ENCODE results near the gene NKX2-1. TPM values are rescaled to one million over a fixed set of nuclear protein-coding genes. Genes with fewer than 3 reads are reported as not detected.
"Not testable (repeated sequence)": the region's sequence is repeated elsewhere in the genome, so short reads cannot be mapped to it uniquely, and the experiment has no call there.

The NKX2-1 gene
- total RNA-seq, 1 donor from 2014 or later = not detected

DNA sequence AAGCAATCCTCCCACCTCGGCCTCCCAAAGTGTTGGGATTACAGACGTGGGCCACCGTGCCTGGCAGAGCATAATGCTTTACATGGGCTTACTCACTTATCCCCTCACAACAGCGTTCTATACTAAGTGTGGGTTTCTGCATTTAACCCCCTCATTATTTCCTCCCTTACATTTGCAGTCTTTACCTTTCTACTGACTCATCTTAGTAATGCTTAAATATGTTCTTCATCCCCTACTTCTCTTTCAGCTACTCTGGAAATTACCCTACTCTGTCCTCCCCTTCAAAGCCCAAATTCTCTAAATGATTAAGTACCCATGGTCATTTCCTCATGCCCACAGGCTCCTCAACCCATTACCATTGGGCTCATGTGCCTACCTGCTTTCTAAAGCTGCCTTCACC, 40.7 kb downstream of the NKX2-1 start:
- no peaks in the 10 kb centered on the region for H3K4me1 Mint-ChIP-seq (ENCODE audit: low read depth)
- no peak for DNase-seq (ENCODE audit: low spot score)
- H3K27me3 Mint-ChIP-seq (ENCODE audit: insufficient read depth) = peaks cover 4% of the 10 kb centered on the region
- no peaks in the 10 kb centered on the region for H3K9me3 Mint-ChIP-seq
- H3K4me3 Mint-ChIP-seq = no peak overlapping the region
- no peak overlapping the region for H3K27ac Mint-ChIP-seq
- no peaks in the 10 kb centered on the region for H3K36me3 Mint-ChIP-seq (ENCODE audit: low read depth)
- intact Hi-C loops (cut with micrococcal nuclease) = no loop called here

DNA sequence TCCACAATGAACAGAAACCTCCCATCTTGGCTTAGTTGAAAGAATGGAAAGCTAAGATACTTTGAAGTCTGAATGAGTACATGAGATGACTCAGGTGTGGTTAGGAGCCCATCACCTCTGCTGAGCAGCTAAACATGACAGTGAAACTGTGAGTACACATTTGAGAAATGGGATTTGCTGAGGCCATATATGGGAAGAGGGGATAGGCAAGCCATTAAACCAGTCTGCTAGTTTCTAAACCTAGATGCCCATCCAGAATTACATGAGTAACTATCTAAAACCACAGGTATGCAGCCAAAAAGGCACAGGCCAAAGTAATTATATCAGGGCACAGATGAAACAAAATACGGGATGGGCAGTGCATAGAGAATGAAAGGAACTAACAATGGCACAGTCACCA, 41.2 kb downstream of the NKX2-1 start:
- H3K27me3 Mint-ChIP-seq (ENCODE audit: insufficient read depth) = peaks cover 4% of the 10 kb centered on the region
- H3K36me3 Mint-ChIP-seq (ENCODE audit: low read depth) = no peaks in the 10 kb centered on the region
- no peaks in the 10 kb centered on the region for H3K4me1 Mint-ChIP-seq (ENCODE audit: low read depth)
- no peak overlapping the region for H3K4me3 Mint-ChIP-seq
- DNase-seq (ENCODE audit: low spot score) = no peak
- H3K27ac Mint-ChIP-seq = no peak overlapping the region
- no peaks in the 10 kb centered on the region for H3K9me3 Mint-ChIP-seq
- intact Hi-C loops (cut with micrococcal nuclease) = no loop called here

GRCh38 chr14:36477266-36477665, 42.8 kb downstream of the NKX2-1 start:
- H3K36me3 Mint-ChIP-seq (ENCODE audit: low read depth) = no peaks in the 10 kb centered on the region
- no peak for DNase-seq (ENCODE audit: low spot score)
- no peak overlapping the region for H3K27ac Mint-ChIP-seq
- H3K4me3 Mint-ChIP-seq = no peak overlapping the region
- no peaks in the 10 kb centered on the region for H3K4me1 Mint-ChIP-seq (ENCODE audit: low read depth)
- peaks cover 5% of the 10 kb centered on the region for H3K27me3 Mint-ChIP-seq (ENCODE audit: insufficient read depth)
- H3K9me3 Mint-ChIP-seq = no peaks in the 10 kb centered on the region
- intact Hi-C loops (cut with micrococcal nuclease) = no loop called here

- H3K36me3 Mint-ChIP-seq (ENCODE audit: low read depth); intact Hi-C loops (cut with micrococcal nuclease); H3K4me1 Mint-ChIP-seq (ENCODE audit: low read depth); H3K27ac Mint-ChIP-seq; H3K4me3 Mint-ChIP-seq; H3K9me3 Mint-ChIP-seq; H3K27me3 Mint-ChIP-seq (ENCODE audit: insufficient read depth); DNase-seq (ENCODE audit: low spot score): not testable (repeated sequence)
These were observed 44.0 kb downstream of the NKX2-1 start for GRCh38 chr14:36476061-36476460.

- Mint-ChIP-seq H3K27me3 (ENCODE audit: insufficient read depth) (peaks cover 2% of the 10 kb centered on the region), H3K9me3 (no peaks in the 10 kb centered on the region), H3K4me1 (ENCODE audit: low read depth) (no peaks in the 10 kb centered on the region), H3K4me3 (no peak overlapping the region), H3K36me3 (ENCODE audit: low read depth) (no peaks in the 10 kb centered on the region), H3K27ac (no peak overlapping the region)
- intact Hi-C loops (cut with micrococcal nuclease) = no loop called here
- no peak for DNase-seq (ENCODE audit: low spot score)
These were observed 45.4 kb downstream of the NKX2-1 start for GRCh38 chr14:36474593-36474992.

- H3K4me3 Mint-ChIP-seq = no peak overlapping the region
- intact Hi-C loops (cut with micrococcal nuclease) = no loop called here
- no peaks in the 10 kb centered on the region for H3K9me3 Mint-ChIP-seq
- DNase-seq (ENCODE audit: low spot score) = no peak
- no peak overlapping the region for H3K27ac Mint-ChIP-seq
- H3K36me3 Mint-ChIP-seq (ENCODE audit: low read depth) = no peaks in the 10 kb centered on the region
- H3K4me1 Mint-ChIP-seq (ENCODE audit: low read depth) = no peaks in the 10 kb centered on the region
- H3K27me3 Mint-ChIP-seq (ENCODE audit: insufficient read depth) = peaks cover 2% of the 10 kb centered on the region
These were observed 48.6 kb downstream of the NKX2-1 start for GRCh38 chr14:36471431-36471830.

GRCh38 chr14:36467332-36467731, 52.7 kb downstream of the NKX2-1 start:
- Mint-ChIP-seq H3K36me3 (ENCODE audit: low read depth) (no peaks in the 10 kb centered on the region), H3K27ac (no peak overlapping the region), H3K4me3 (no peak overlapping the region), H3K4me1 (ENCODE audit: low read depth) (no peaks in the 10 kb centered on the region), H3K27me3 (ENCODE audit: insufficient read depth) (peaks cover 2% of the 10 kb centered on the region), H3K9me3 (no peaks in the 10 kb centered on the region)
- intact Hi-C loops (cut with micrococcal nuclease) = no loop called here
- no peak for DNase-seq (ENCODE audit: low spot score)

Other genes starting within 250 kb of the NKX2-1 start
- gene MBIP, start 199.6 kb downstream of the NKX2-1 start, total RNA-seq = 29.4 and 33.4 TPM in 2 replicates
- gene NKX2-8, start 62.4 kb upstream of the NKX2-1 start, total RNA-seq = not detected in 2 replicates
- not detected in 2 replicates for gene PAX9, start 141.6 kb upstream of the NKX2-1 start, total RNA-seq

Measured in activated T-helper 1 cell treated with anti-CD3 and anti-CD28 coated beads, Interleukin-12 subunit alpha, Interleukin-12 subunit beta, Interleukin-2, Interleukin-4 antibody, amounts not matched to agents 30 ng/mL and 10 ng/mL and 1 ng/mL, durations not matched to agents 14 hours and 24 hours and 36 hours (primary cell).